Neural progenitor cell (in vitro differentiated cells): ENCODE measurements around the gene ABCG8.

Source experiments
- EZH2 ChIP-seq: fragments of 200-600 bp; sonication (generic); IDR thresholded peaks from 2 replicates; pipeline ENCODE4 v1.6.1; 2017; ENCODE audit warnings: antibody characterized with exemption, mild to moderate bottlenecking, moderate library complexity
- TF ChIP-seq, protein P1 (sequence below): fragments of 200-600 bp; sonication (generic); IDR thresholded peaks from 2 replicates; pipeline ENCODE4 v1.5.1; 2017; ENCODE audit warnings: antibody characterized with exemption, mild to moderate bottlenecking

- TF ChIP-seq EZH2: no peak
- TF ChIP-seq, protein P1, sequence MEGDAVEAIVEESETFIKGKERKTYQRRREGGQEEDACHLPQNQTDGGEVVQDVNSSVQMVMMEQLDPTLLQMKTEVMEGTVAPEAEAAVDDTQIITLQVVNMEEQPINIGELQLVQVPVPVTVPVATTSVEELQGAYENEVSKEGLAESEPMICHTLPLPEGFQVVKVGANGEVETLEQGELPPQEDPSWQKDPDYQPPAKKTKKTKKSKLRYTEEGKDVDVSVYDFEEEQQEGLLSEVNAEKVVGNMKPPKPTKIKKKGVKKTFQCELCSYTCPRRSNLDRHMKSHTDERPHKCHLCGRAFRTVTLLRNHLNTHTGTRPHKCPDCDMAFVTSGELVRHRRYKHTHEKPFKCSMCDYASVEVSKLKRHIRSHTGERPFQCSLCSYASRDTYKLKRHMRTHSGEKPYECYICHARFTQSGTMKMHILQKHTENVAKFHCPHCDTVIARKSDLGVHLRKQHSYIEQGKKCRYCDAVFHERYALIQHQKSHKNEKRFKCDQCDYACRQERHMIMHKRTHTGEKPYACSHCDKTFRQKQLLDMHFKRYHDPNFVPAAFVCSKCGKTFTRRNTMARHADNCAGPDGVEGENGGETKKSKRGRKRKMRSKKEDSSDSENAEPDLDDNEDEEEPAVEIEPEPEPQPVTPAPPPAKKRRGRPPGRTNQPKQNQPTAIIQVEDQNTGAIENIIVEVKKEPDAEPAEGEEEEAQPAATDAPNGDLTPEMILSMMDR: no peak
These were observed 15.9 kb upstream of the ABCG8 start for GRCh38 chr2:43822839-43823238.
